A549 (cell line): ENCODE data around the gene KRTAP3-2. TPM values are rescaled to one million over a fixed set of nuclear protein-coding genes. Genes with fewer than 3 reads are reported as not detected.

Source experiments
- ATAC-seq, 2 experiments: fragments of 200-7000 bp in 1 of 2; fragments of >200 bp in 1 of 2; cut with Nextera tagmentation in 1 of 2; cut with Tn5 transposase in 1 of 2; 3 replicates each; pipeline versions ENCODE4 v1.8.0 to v1.9.1; 2018 to 2020; ENCODE audit warnings: mild to moderate bottlenecking in 1 of 2, moderate library complexity in 1 of 2
- CTCF ChIA-PET: fragments of 300-600 bp; sonication (Branson Sonifier 250); formaldehyde crosslinking; extraction: SDS; loops from one replicate; lab custom pipeline; 2021; ENCODE audit warnings: antibody characterized with exemption, inconsistent platforms; lab: Yijun Ruan, JAX
- POLR2A ChIA-PET: fragments of 350-600 bp; formaldehyde crosslinking; extraction: SDS; loops from one replicate; lab custom pipeline; 2021; ENCODE audit warnings: antibody characterized with exemption, inconsistent platforms; lab: Yijun Ruan, JAX
- DNase-seq, 2 experiments: peaks; one replicate each; pipeline versions ENCODE4 v3.0.0 to v3.0.0-alpha.2; 2011 to 2016; ENCODE audit warnings: low read depth in 1 of 2, low spot score in 1 of 2
- FAIRE-seq: peaks from 2 replicates; lab custom pipeline; 2011; peaks lifted over from hg19 to GRCh38; lab: Jason Lieb, UNC
- H3K27ac ChIP-seq, 2 experiments: fragments of >200 bp; sonication (Bioruptor Twin); formaldehyde crosslinking; 3 replicates each; pipeline ENCODE4 v1.5.1; 2016 to 2017
- H3K4me1 ChIP-seq: fragments of >200 bp; sonication (Bioruptor Twin); formaldehyde crosslinking; 3 replicates; pipeline ENCODE4 v1.6.1; 2016
- H3K4me2 ChIP-seq: fragments of >200 bp; sonication (Bioruptor Twin); formaldehyde crosslinking; 3 replicates; pipeline ENCODE4 v1.6.1; 2016
- H3K4me3 ChIP-seq: fragments of >200 bp; sonication (Bioruptor Twin); formaldehyde crosslinking; 3 replicates; pipeline ENCODE4 v1.5.1; 2016
- H3K9me3 ChIP-seq: fragments of >200 bp; sonication (Bioruptor Twin); formaldehyde crosslinking; 3 replicates; pipeline ENCODE4 v1.6.1; 2016
- CEBPB ChIP-seq, 2 experiments: fragments of >200 bp in 1 of 2; sonication (Bioruptor Twin) in 1 of 2; formaldehyde crosslinking in 1 of 2; IDR thresholded peaks; 2 replicates each; pipeline ENCODE4 v1.6.1; 2012 to 2016
- EP300 ChIP-seq, 2 experiments: fragments of >200 bp; sonication (Bioruptor Twin); formaldehyde crosslinking; IDR thresholded peaks; 2 replicates in 1 of 2; 3 replicates in 1 of 2; pipeline ENCODE4 v1.6.1; 2016 to 2017
- FOSL2 ChIP-seq, 2 experiments: fragments of 450-650 bp in 1 of 2; fragments of >200 bp in 1 of 2; sonication (Bioruptor Twin) in 1 of 2; formaldehyde crosslinking; IDR thresholded peaks; 2 replicates each; pipeline versions ENCODE4 v1.5.0 to v1.6.1; 2016 to 2020; ENCODE audit warnings: mild to moderate bottlenecking in 1 of 2, moderate library complexity in 1 of 2
- GATA3 ChIP-seq: IDR thresholded peaks from 2 replicates; pipeline ENCODE4 v1.6.1; 2012; ENCODE audit warnings: borderline replicate concordance
- JUN ChIP-seq, 2 experiments: fragments of >200 bp; sonication (Bioruptor Twin); formaldehyde crosslinking; IDR thresholded peaks; 2 replicates in 1 of 2; 3 replicates in 1 of 2; pipeline ENCODE4 v1.6.1; 2016 to 2017
- JUNB ChIP-seq: fragments of >200 bp; sonication (Bioruptor Twin); formaldehyde crosslinking; IDR thresholded peaks from 2 replicates; pipeline ENCODE4 v1.6.1; 2016
- MYC ChIP-seq: IDR thresholded peaks from 2 replicates; pipeline ENCODE4 v1.6.1; 2012; ENCODE audit warnings: mild to moderate bottlenecking, inconsistent platforms, low read length, improper control_type of control experiment, borderline replicate concordance
- NFE2L2 ChIP-seq: fragments of 150-350 bp; conservative IDR thresholded peaks from 2 replicates; pipeline ENCODE4 v1.6.1; 2014; ENCODE audit warnings: low read length
- NPAS2 ChIP-seq: fragments of 250-450 bp; sonication (Bioruptor Pico); IDR thresholded peaks from 2 replicates; pipeline ENCODE4 v1.8.0; 2022; ENCODE audit warnings: mild to moderate bottlenecking, moderate library complexity, borderline replicate concordance
- RAD21 ChIP-seq, 2 experiments: fragments of >200 bp in 1 of 2; sonication (Bioruptor Twin) in 1 of 2; formaldehyde crosslinking in 1 of 2; IDR thresholded peaks in 1 of 2; conservative IDR thresholded peaks in 1 of 2; 2 replicates in 1 of 2; 3 replicates in 1 of 2; pipeline ENCODE4 v1.6.1; 2012 to 2018; ENCODE audit warnings: inconsistent platforms in 1 of 2
- RFX5 ChIP-seq: fragments of 450-650 bp; IDR thresholded peaks from 2 replicates; pipeline ENCODE4 v1.7.1; 2014; ENCODE audit warnings: antibody characterized with exemption, mild to moderate bottlenecking, moderate library complexity
- SMC3 ChIP-seq: fragments of >200 bp; sonication (Bioruptor Twin); formaldehyde crosslinking; IDR thresholded peaks from 3 replicates; pipeline ENCODE4 v1.6.1; 2018; ENCODE audit warnings: inconsistent platforms
- WGBS: methylation state at CpG from one replicate; pipeline ENCODE4 v1.1.6; 2017; ENCODE audit errors: missing lambda C conversion rate; 5-methylcytosine and 5-hydroxymethylcytosine counted together
- polyA plus RNA-seq, 4 experiments: library from polyadenylated mRNA; depleted of rRNA in 3 of 4; stranded (reverse); fragments of >200 nt; fragmentation: RNase III in 1 of 4; extraction: RNeasy Plus Mini Kit Qiagen cat#74134 plus additional on column Dnase treatment in 1 of 4; gene quantifications; 2 replicates in 3 of 4; 3 replicates in 1 of 4; pipeline ENCODE4 v1.2.3, GENCODE V29; 2011 to 2017
- TF ChIP-seq, protein P1 (sequence below): fragments of >200 bp; sonication (Bioruptor Twin); formaldehyde crosslinking; IDR thresholded peaks from 3 replicates; pipeline ENCODE4 v1.6.1; 2016
- TF ChIP-seq, protein P2 (sequence below): fragments of >200 bp; sonication (Bioruptor Twin); formaldehyde crosslinking; IDR thresholded peaks from 3 replicates; pipeline ENCODE4 v1.5.1; 2016
- TF ChIP-seq, protein P3 (sequence below): fragments of >200 bp; sonication (Bioruptor Twin); formaldehyde crosslinking; IDR thresholded peaks from 2 replicates; pipeline ENCODE4 v1.6.1; 2016
- TF ChIP-seq, protein P4 (sequence below): IDR thresholded peaks from 2 replicates; pipeline ENCODE4 v1.6.1; 2012

Gene KRTAP3-2
- polyA plus RNA-seq, 2 of the 4 experiments (the other 2 are of a cell fraction): not detected

DNA sequence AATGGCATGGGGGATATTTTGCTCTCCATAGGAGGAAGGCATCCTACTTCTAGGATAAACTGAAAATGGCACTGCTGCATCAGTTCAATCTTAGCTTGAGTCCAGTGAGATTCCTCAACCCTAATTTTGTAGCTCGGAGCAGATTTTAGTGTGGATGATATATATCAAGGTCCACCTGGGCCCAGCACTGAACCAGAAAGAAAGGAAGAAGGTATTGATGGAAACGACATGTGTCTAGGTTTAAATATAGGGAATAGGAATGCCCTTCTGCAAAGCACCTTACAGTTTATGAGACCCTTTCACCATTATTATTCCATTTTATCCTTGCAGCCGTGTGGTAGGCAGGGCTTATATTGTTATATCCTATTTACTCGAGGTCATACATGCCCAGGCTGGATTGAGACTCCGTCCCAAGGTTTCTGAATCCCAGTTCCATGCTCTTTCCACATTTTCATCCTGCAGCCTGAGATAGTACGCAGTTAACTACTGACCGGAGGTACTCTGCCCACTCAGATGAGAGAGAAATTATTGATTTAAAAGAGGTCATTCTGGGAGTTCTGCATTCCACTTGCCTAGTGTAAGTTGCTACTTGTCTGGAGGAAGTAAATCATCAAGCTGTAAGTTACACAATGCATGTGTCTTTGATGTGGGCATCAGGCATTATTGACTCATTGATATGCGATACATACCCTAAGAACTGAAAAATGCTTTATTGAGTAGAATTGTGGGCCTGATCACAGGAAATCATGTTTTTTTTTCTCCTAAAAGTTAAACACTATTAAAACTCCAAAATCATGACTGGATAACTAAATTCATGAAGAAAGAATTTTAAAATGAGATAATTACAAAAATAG lies 43.1 kb downstream of the KRTAP3-2 start:
- TF ChIP-seq GATA3: peak; percentile 82
- TF ChIP-seq SMC3: peak; percentile 37
- peak; percentile 94 for TF ChIP-seq JUNB
- TF ChIP-seq RFX5: no peak
- peak; percentile 69 for TF ChIP-seq FOSL2 (IDR thresholded peaks at IDR 0.05)
- TF ChIP-seq FOSL2 (CRISPR knock-in tag; IDR thresholded peaks at IDR 0.05): peak; percentile 82
- TF ChIP-seq, protein P1, sequence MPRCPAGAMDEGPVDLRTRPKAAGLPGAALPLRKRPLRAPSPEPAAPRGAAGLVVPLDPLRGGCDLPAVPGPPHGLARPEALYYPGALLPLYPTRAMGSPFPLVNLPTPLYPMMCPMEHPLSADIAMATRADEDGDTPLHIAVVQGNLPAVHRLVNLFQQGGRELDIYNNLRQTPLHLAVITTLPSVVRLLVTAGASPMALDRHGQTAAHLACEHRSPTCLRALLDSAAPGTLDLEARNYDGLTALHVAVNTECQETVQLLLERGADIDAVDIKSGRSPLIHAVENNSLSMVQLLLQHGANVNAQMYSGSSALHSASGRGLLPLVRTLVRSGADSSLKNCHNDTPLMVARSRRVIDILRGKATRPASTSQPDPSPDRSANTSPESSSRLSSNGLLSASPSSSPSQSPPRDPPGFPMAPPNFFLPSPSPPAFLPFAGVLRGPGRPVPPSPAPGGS: peak; percentile 78; the same call in 1 of the 3 replicates
- TF ChIP-seq NFE2L2: no peak
- peak; percentile 82 to 85 for TF ChIP-seq CEBPB (IDR thresholded peaks at IDR 0.05)
- TF ChIP-seq, protein P2, sequence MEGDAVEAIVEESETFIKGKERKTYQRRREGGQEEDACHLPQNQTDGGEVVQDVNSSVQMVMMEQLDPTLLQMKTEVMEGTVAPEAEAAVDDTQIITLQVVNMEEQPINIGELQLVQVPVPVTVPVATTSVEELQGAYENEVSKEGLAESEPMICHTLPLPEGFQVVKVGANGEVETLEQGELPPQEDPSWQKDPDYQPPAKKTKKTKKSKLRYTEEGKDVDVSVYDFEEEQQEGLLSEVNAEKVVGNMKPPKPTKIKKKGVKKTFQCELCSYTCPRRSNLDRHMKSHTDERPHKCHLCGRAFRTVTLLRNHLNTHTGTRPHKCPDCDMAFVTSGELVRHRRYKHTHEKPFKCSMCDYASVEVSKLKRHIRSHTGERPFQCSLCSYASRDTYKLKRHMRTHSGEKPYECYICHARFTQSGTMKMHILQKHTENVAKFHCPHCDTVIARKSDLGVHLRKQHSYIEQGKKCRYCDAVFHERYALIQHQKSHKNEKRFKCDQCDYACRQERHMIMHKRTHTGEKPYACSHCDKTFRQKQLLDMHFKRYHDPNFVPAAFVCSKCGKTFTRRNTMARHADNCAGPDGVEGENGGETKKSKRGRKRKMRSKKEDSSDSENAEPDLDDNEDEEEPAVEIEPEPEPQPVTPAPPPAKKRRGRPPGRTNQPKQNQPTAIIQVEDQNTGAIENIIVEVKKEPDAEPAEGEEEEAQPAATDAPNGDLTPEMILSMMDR: no peak
- TF ChIP-seq NPAS2 (CRISPR knock-in tag): no peak
- TF ChIP-seq, protein P3, sequence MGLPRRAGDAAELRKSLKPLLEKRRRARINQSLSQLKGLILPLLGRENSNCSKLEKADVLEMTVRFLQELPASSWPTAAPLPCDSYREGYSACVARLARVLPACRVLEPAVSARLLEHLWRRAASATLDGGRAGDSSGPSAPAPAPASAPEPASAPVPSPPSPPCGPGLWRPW: peak; percentile 62; the same call in 1 of the 2 replicates
- peak; percentile 80 to 88; a peak in 4 of 5 replicates for TF ChIP-seq EP300 (IDR thresholded peaks at IDR 0.05)
- TF ChIP-seq JUN (IDR thresholded peaks at IDR 0.05): peak; percentile 75; a peak in 3 of 5 replicates
- TF ChIP-seq, protein P4, sequence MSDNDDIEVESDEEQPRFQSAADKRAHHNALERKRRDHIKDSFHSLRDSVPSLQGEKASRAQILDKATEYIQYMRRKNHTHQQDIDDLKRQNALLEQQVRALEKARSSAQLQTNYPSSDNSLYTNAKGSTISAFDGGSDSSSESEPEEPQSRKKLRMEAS: 0 out of 2 replicates have a peak, but pooled peaks have one; percentile 31
- no peak for TF ChIP-seq MYC
- peak in 1 of 2 experiments; percentile 50; a peak in 3 of 5 replicates for TF ChIP-seq RAD21 (conservative IDR thresholded peaks at IDR 0.05 in 1 of 2, IDR thresholded peaks at IDR 0.05 in 1 of 2)
- TF ChIP-seq, all 56 proteins: peak for 11
- peak overlapping the region; percentile 50 for H3K4me2 ChIP-seq
- CTCF ChIA-PET: interaction anchor here (0.7 to 2.0 kb wide), 3 partner anchors 13 to 592 kb away, joined by 3 to 8 read pairs (median 4); no protein-coding TSS in a partner anchor
- POLR2A ChIA-PET: no interaction called here
- peak overlapping the region; percentile 51 to 76; a peak in 5 of 6 replicates for H3K27ac ChIP-seq
- DNase-seq (peak in 1 of 2 experiments; percentile 77), FAIRE-seq (peak; percentile 92), ATAC-seq (peak; percentile 65 to 75; a peak in 5 of 6 replicates)
- no peaks in the 10 kb centered on the region for H3K9me3 ChIP-seq
- peaks cover 36% of the 10 kb centered on the region for H3K4me1 ChIP-seq
- no peak overlapping the region for H3K4me3 ChIP-seq
- whole genome bisulfite sequencing: 49% methylated on average over 8 of the region's 8 CpGs

DNA sequence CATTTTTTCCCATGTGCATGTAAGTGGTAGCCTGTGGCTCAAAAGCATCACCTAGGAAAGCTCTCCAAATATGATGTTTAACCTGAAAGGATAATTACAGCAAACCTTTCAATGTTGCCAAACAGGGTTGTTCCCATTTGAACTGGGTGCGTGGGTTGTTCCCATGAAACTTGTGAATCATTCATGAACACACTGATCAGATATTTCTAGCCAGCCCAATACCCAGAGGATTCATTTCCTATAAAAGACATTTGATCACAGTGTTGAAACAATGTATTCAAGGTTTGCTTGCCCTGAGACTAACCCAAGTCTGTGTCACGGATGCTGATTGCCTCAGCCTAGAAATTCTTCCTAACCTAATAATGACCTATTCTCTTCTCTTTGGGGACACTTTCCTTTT lies 45.8 kb downstream of the KRTAP3-2 start:
- Histone ChIP-seq H3K4me1 (peaks cover 41% of the 10 kb centered on the region), H3K4me3 (no peak overlapping the region), H3K9me3 (no peaks in the 10 kb centered on the region), H3K4me2 (no peak overlapping the region), H3K27ac (peak overlapping the region in 1 of 2 experiments; percentile 54; a peak in 2 of 6 replicates)
- POLR2A ChIA-PET: interaction anchor here (0.6 kb wide), 1 partner anchor 417 kb away, joined by 4 read pairs; no protein-coding TSS in a partner anchor
- CTCF ChIA-PET: interaction anchor here (0.7 to 1.3 kb wide), 4 partner anchors 10 to 709 kb away, joined by 3 to 5 read pairs (median 4); no protein-coding TSS in a partner anchor
- no peak for TF ChIP-seq GATA3
- no peak for TF ChIP-seq FOSL2 (IDR thresholded peaks at IDR 0.05)
- TF ChIP-seq FOSL2 (CRISPR knock-in tag; IDR thresholded peaks at IDR 0.05): 0 out of 2 replicates have a peak, but pooled peaks have one; percentile 18
- FAIRE-seq (no peak), ATAC-seq (no peak), DNase-seq (peak in 1 of 2 experiments; percentile 21)
- WGBS: 53% methylated on average over 2 of the region's 2 CpGs
